Endothelial cell (in vitro differentiated cells): ENCODE results near the gene SLC1A1. TPM values are rescaled to one million over a fixed set of nuclear protein-coding genes. Genes with fewer than 3 reads are reported as not detected.

Experiments
- DNase-seq: peaks from one replicate; pipeline ENCODE4 v3.0.0; 2021; ENCODE audit warnings: low spot score
- H3K27ac Mint-ChIP-seq: one replicate; pipeline ENCODE4 v1.8.0; 2021; ENCODE audit warnings: mixed read lengths, inconsistent platforms; ENCODE audit not compliant: unreplicated experiment
- H3K27me3 Mint-ChIP-seq: one replicate; pipeline ENCODE4 v1.8.0; 2021; ENCODE audit warnings: mild to moderate bottlenecking, moderate library complexity, mixed read lengths, inconsistent platforms; ENCODE audit not compliant: unreplicated experiment
- H3K36me3 Mint-ChIP-seq: one replicate; pipeline ENCODE4 v1.8.0; 2021; ENCODE audit warnings: mild to moderate bottlenecking, low read depth, mixed read lengths, inconsistent platforms; ENCODE audit not compliant: unreplicated experiment
- H3K4me1 Mint-ChIP-seq: one replicate; pipeline ENCODE4 v1.8.0; 2021; ENCODE audit warnings: mild to moderate bottlenecking, mixed read lengths, inconsistent platforms; ENCODE audit not compliant: unreplicated experiment
- H3K4me3 Mint-ChIP-seq: one replicate; pipeline ENCODE4 v1.8.0; 2021; ENCODE audit warnings: mild to moderate bottlenecking, mixed read lengths, inconsistent platforms; ENCODE audit not compliant: unreplicated experiment
- H3K9me3 Mint-ChIP-seq: one replicate; pipeline ENCODE4 v1.8.0; 2021; ENCODE audit warnings: mixed read lengths, inconsistent platforms; ENCODE audit not compliant: unreplicated experiment
- CTCF ChIP-seq: fragments of 200-600 bp; sonication (generic); IDR thresholded peaks from one replicate; pipeline ENCODE4 v1.5.0; 2021; ENCODE audit warnings: antibody characterized with exemption; ENCODE audit not compliant: unreplicated experiment
- total RNA-seq: library from RNA; stranded (reverse); fragmentation: NEBNext Ultra II Directional; extraction: Animal tissue kit (Norgen Biotek cat#: 25700); gene quantifications from one replicate; pipeline ENCODE4 v1.2.1, GENCODE V29; 2021; ENCODE audit not compliant: unreplicated experiment

Gene SLC1A1
- total RNA-seq, 1 donor from 2014 or later, result 2.2 TPM

GRCh38 chr9:4537581-4537980 lies 47.3 kb downstream of the SLC1A1 start:
- Mint-ChIP-seq H3K4me1 (peaks cover 15% of the 10 kb centered on the region), H3K36me3 (peaks cover 12% of the 10 kb centered on the region), H3K4me3 (no peak overlapping the region), H3K27ac (no peak overlapping the region), H3K27me3 (no peaks in the 10 kb centered on the region), H3K9me3 (peaks cover 3% of the 10 kb centered on the region)
- no peak for TF ChIP-seq CTCF
- no peak for DNase-seq

- no peak for TF ChIP-seq CTCF
- no peak for DNase-seq
- Mint-ChIP-seq H3K27ac (no peak overlapping the region), H3K36me3 (peaks cover 12% of the 10 kb centered on the region), H3K27me3 (no peaks in the 10 kb centered on the region), H3K9me3 (peaks cover 3% of the 10 kb centered on the region), H3K4me3 (no peak overlapping the region), H3K4me1 (peaks cover 15% of the 10 kb centered on the region)
These were observed 47.8 kb downstream of the SLC1A1 start for GRCh38 chr9:4538107-4538506.

- H3K36me3 Mint-ChIP-seq, result peaks cover 11% of the 10 kb centered on the region
- H3K27me3 Mint-ChIP-seq, result no peaks in the 10 kb centered on the region
- H3K9me3 Mint-ChIP-seq, result peaks cover 3% of the 10 kb centered on the region
- no peak overlapping the region for H3K4me3 Mint-ChIP-seq
- no peak for TF ChIP-seq CTCF
- no peak overlapping the region for H3K27ac Mint-ChIP-seq
- no peak for DNase-seq
- H3K4me1 Mint-ChIP-seq, result peaks cover 15% of the 10 kb centered on the region
These were observed 48.4 kb downstream of the SLC1A1 start for GRCh38 chr9:4538621-4539020.

- Mint-ChIP-seq H3K4me3 (no peak overlapping the region), H3K9me3 (peaks cover 3% of the 10 kb centered on the region), H3K4me1 (peaks cover 23% of the 10 kb centered on the region), H3K27me3 (no peaks in the 10 kb centered on the region), H3K36me3 (peaks cover 7% of the 10 kb centered on the region), H3K27ac (no peak overlapping the region)
- no peak for TF ChIP-seq CTCF
- DNase-seq, result no peak
These were observed 50.2 kb downstream of the SLC1A1 start for GRCh38 chr9:4540425-4540824.

- Mint-ChIP-seq H3K9me3 (peaks cover 3% of the 10 kb centered on the region), H3K36me3 (peaks cover 7% of the 10 kb centered on the region), H3K27me3 (no peaks in the 10 kb centered on the region), H3K27ac (peak overlapping the region; percentile 30), H3K4me3 (no peak overlapping the region), H3K4me1 (peaks cover 23% of the 10 kb centered on the region)
- no peak for DNase-seq
- no peak for TF ChIP-seq CTCF
These were observed 51.0 kb downstream of the SLC1A1 start for GRCh38 chr9:4541281-4541680.
